ENCODE measurements around the gene SDR39U1.

GRCh38 chr14:24417832-24418491, 24.6 kb downstream of the SDR39U1 start:
- TF ChIP-seq CTCF (IDR thresholded peaks at IDR 0.05; ENCODE audit: low read depth, low read length, poor library complexity, severe bottlenecking) (no peak), EZH2phosphoT487 (IDR thresholded peaks at IDR 0.05; ENCODE audit: borderline replicate concordance, low read length) (no peak)
